Midbrain (tissue), 1 donor: ENCODE measurements around the gene FAM234A.
"Not testable (repeated sequence)": the region's sequence is repeated elsewhere in the genome, so short reads cannot be mapped to it uniquely, and the experiment has no call there.

Experiments
- DNase-seq: peaks from one replicate; lab custom pipeline; 2025; lab: John Stamatoyannopoulos, UW

The FAM234A gene

GRCh38 chr16:230351-230750, 4.3 kb upstream of the FAM234A start:
- DNase-seq: not testable (repeated sequence)

- no peak for DNase-seq
These were observed 3.7 kb upstream of the FAM234A start for GRCh38 chr16:230949-231348.

DNA sequence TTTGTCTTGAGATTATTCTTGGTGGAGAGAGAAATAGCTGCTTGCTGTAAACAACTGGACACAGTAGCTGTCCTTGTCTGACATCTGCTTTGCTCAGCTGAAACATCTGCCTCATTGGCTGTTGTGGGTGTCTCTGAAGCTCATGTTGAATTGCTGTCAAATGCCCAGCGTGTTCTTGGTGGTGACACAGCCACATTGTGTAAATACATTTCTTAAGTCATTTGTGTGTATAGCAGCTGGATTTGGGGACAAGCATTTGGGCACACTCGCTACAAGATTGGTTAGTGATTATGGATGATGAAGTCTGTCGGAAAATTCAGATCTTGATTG, 5.3 kb downstream of the FAM234A start:
- peak; percentile 53 for DNase-seq

DNA sequence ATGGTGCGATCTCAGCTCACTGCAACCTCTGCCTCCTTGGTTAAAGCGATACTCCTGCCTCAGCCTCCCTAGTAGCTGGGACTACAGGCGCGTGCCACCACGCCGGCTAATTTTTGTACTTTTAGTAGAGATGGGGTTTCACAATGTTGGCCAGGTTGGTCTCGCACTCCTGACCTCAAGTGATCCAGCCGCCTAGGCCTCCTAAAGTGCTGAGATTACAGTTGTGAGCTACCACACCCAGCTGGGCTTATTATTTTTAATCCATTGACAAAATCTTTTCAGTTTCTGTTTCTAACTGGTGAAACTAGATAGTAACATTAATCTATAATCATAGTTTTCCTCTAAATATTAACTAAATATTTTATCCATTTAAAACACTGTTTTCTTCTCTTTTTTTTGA, 5.9 kb downstream of the FAM234A start:
- DNase-seq: no peak

DNA sequence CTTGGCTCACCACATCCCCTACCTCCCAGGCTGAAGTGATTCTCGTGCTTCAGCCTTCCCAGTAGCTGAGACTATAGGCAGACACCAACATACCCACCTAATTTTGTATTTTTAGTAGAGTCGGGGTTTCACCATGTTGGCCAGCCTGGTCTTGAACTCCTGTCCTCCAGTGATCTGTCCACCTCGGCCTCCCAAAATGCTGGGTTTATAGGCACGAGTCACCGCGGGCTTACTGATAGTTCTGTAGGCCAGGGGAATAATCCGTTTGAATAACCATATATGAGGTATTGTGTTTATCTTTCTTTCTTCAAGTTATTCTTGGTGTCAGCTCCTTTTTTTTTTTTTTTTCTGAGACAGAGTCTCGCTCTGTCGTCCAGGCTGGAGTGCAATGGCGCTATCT, 7.7 kb downstream of the FAM234A start:
- no peak for DNase-seq

DNA sequence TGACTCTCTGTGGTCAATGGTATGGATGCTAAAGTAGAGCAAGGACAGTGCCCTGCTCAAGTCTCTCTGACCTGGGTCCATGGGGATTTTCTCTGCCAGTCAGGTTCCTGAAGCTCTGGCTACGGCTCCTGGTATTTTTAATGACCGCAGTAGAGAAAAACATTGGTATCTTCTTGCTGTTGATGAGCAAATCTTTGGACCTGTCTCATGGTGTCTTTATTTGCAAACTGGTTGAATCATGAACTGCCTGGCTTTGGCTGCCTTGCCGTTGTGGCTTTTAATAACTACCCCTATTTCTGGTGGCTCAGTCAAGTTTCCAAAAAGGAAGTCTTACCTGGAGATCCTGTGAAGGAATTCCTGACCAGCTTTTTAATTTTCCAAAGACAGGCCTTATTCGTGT, 8.7 kb downstream of the FAM234A start:
- DNase-seq: no peak

- DNase-seq: no peak
These were observed 10.5 kb downstream of the FAM234A start for GRCh38 chr16:245105-245504.

DNA sequence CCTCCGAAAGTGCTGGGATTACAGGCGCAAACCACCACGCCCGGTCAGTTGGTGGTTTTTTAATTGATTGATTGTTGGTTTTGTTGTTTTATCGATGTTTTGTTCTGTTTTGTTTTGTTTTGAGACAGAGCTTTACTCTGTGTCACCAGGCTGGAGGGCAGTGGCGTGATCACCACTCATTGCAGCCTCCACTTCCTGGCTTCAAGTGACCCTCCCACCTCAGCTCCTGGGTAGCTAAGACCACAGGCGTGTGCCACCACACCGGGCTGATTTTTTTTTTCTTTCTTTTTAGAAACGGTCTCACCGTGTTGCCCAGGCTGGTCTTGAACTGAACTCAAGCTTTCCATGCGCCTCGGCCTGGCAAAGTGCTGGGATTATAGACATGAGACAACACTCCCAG, 12.4 kb downstream of the FAM234A start:
- no peak for DNase-seq

- no peak for DNase-seq
These were observed 14.8 kb downstream of the FAM234A start for GRCh38 chr16:249431-249830.

GRCh38 chr16:252366-253337, 18.0 kb downstream of the FAM234A start:
- DNase-seq: no peak

GRCh38 chr16:253833-254232, 19.2 kb downstream of the FAM234A start:
- DNase-seq: no peak

DNA sequence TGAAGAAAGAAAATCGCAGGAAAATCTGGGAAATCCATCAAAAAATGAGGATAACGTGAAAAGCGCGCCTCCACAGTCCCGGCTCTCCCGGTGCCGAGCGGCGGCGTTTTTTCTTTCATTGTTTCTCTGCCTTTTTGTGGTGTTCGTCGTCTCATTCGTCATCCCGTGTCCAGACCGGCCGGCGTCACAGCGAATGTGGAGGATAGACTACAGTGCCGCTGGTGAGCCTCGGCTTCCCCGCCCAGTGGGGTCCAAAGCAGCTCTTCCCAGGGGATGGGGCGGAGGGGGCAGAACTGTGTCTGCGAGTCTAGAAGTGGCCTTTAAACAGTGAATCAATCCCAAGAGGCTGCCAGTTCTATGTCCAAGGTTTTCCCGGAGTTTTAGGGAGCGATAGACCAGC, 19.8 kb downstream of the FAM234A start:
- no peak for DNase-seq

DNA sequence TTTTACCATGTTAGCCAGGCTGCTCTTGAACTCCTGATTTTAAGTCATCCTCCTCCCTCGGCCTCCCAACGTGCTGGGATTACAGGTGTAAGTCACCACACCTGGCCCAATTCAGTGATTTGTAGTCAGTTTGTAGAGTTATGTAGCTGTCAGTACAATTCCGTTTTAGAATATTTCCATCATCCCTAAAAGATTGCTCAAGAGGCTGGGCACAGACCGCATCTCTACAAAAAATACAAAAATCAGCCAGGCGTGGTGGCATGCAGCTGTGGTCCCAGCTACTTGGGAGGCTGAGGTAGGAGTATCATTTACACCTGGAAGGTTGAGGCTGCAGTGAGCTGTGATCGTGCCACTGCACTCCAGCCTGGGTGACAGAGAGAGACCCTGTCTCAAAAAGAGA, 20.6 kb downstream of the FAM234A start:
- no peak for DNase-seq

DNA sequence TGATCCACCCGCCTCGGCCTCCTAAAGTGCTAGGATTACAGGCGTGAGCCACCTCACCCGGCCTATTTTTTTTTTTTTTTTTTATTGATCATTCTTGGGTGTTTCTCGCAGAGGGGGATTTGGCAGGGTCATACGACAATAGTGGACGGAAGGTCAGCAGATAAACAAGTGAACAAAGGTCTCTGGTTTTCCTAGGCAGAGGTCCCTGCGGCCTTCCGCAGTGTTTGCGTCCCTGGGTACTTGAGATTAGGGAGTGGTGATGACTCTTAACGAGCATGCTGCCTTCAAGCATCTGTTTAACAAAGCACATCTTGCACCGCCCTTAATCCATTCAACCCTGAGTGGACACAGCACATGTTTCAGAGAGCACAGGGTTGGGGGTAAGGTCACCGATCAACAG, 23.5 kb downstream of the FAM234A start:
- not testable (repeated sequence) for DNase-seq

DNA sequence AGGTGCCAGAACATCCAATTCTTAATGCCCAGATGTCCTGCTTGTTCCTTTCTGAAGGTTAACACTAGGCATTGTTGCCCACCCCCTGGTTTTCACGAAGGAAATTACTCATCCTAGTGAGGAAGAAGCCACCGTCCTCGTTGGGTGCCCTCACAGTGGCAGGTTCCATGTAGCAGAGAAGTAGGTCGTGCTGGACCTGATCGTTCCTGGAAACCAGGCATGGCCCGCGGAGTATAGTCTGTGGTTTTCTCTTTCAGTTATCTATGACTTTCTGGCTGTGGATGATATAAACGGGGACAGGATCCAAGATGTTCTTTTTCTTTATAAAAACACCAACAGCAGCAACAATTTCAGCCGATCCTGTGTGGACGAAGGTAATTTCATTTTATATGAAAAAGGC, 24.6 kb downstream of the FAM234A start:
- no peak for DNase-seq

GRCh38 chr16:259814-260253, 25.2 kb downstream of the FAM234A start:
- DNase-seq: no peak

DNA sequence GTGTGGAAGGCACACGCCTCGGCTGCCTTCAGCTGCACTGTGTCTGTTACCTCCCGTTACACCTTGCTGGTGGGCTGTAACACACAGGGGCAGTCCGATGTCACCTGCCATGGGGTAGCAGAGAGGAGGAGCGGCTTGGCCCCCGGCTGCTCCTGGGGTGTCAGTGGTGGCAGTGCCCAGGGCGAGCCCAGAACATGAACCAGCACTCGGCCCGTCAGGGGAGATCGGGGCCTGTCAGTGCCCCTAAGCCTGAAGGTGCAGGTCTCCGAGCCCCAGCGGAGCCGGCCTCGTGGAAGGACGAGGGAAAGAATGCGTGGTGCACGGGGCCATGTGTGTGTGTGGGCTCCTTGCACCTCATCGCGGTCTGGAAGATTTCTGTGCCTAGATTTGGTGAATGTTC, 25.7 kb downstream of the FAM234A start:
- no peak for DNase-seq

GRCh38 chr16:261031-261691, 26.5 kb downstream of the FAM234A start:
- DNase-seq: no peak

DNA sequence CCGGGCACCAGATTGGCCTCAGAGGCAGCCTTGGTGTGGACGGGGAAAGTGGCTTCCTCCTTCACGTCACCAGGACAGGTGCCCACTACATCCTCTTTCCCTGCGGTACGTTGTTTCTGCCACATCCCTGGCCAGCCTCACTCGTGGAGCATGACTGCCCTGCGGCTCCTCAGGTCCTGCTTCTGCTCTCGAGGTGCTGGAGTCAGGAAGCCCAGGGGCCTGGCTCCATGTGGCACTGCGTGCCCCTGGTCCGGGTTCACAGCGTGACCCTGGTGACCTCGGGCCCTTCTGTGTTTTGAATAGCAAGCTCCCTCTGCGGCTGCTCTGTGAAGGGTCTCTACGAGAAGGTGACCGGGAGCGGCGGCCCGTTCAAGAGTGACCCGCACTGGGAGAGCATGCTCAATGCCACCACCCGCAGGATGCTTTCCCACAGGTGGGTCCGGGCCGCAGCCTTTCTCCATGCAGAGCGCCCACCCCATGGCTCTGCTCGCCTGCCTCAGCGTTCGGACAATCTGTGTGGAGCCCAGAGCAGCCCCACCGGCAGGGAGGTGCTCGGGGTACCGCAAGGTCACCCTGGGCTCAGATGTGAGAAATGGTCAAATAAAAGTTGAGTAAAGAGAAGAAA, 27.6 kb downstream of the FAM234A start:
- no peak for DNase-seq

- DNase-seq: no peak
These were observed 28.7 kb downstream of the FAM234A start for GRCh38 chr16:263182-263774.

DNA sequence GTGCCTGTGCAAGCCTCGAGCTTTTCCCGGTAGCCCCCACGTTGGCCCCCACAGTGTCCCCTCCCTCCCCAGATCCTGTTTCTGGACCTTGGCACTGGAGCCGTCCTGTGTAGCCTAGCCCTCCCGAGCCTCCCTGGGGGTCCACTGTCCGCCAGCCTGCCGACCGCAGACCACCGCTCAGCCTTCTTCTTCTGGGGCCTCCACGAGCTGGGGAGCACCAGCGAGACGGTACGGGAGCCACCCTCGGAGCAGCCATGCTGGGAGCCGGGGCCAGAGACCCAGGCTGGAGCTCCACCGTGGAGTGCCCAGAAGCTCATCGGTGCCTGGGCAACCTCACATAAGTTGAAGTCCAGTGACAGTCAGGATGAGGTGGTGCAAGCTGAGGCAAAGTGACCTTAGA, 29.3 kb downstream of the FAM234A start:
- no peak for DNase-seq

GRCh38 chr16:264440-264951, 29.9 kb downstream of the FAM234A start:
- no peak for DNase-seq
